Thyroid gland (tissue), 4 donors: ENCODE results near the gene MIEF1.

Source experiments
- CTCF ChIP-seq, 6 experiments: fragments of 200-600 bp in 3 of 6; fragments of 450-650 bp in 3 of 6; sonication (generic) in 3 of 6; IDR thresholded peaks; one replicate each; pipeline ENCODE4 v1.5.1; 2016 to 2019; ENCODE audit warnings: antibody characterized with exemption in 6 of 6, mild to moderate bottlenecking in 2 of 6, inconsistent platforms in 1 of 6, moderate library complexity in 1 of 6
- POLR2A ChIP-seq, 2 donors: fragments of 450-650 bp; IDR thresholded peaks; one replicate each; pipeline ENCODE4 v1.6.1; 2017; ENCODE audit warnings: antibody characterized with exemption in 2 of 2, mild to moderate bottlenecking in 2 of 2, moderate library complexity in 1 of 2

GRCh38 chr22:39553429-39553828, 51.3 kb downstream of the MIEF1 start:
- TF ChIP-seq CTCF (IDR thresholded peaks at IDR 0.05) (no peak), POLR2A (IDR thresholded peaks at IDR 0.05) (no peak)
